OCI-LY7 (cell line): ENCODE results near the gene ECSIT.

Source experiments
- EZH2phosphoT487 ChIP-seq: fragments of 200-600 bp; sonication (generic); IDR thresholded peaks from 2 replicates; pipeline ENCODE4 v1.6.1; 2018; ENCODE audit warnings: low read depth, borderline replicate concordance, mild to moderate bottlenecking, mixed run types, antibody characterized with exemption, low read length, moderate library complexity, mixed read lengths
- TF ChIP-seq, protein P1 (sequence below): fragments of 200-600 bp; sonication (generic); conservative IDR thresholded peaks from 2 replicates; pipeline ENCODE4 v1.5.1; 2014; ENCODE audit warnings: mild to moderate bottlenecking, antibody characterized with exemption, low read length, moderate library complexity, mixed read lengths

DNA sequence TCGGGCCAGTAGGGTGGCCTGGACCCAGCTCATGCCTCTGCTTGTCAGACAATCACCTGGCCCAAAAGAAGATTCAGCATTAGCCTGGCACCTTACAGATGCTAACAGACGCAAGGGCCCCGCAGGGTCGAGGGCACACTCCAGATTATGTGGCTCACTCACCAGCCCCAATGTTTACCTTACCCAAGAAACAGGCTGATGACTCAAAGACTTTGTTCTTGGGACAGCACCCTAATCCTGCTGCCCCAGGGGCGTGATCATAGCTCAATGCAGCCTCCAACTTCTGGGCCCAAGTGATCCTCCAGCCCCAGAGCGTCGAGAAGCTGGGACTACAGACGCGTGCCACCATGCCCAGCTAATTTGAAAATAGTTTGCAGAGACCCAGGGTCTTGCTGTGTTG lies 9.8 kb downstream of the ECSIT start:
- TF ChIP-seq, protein P1, sequence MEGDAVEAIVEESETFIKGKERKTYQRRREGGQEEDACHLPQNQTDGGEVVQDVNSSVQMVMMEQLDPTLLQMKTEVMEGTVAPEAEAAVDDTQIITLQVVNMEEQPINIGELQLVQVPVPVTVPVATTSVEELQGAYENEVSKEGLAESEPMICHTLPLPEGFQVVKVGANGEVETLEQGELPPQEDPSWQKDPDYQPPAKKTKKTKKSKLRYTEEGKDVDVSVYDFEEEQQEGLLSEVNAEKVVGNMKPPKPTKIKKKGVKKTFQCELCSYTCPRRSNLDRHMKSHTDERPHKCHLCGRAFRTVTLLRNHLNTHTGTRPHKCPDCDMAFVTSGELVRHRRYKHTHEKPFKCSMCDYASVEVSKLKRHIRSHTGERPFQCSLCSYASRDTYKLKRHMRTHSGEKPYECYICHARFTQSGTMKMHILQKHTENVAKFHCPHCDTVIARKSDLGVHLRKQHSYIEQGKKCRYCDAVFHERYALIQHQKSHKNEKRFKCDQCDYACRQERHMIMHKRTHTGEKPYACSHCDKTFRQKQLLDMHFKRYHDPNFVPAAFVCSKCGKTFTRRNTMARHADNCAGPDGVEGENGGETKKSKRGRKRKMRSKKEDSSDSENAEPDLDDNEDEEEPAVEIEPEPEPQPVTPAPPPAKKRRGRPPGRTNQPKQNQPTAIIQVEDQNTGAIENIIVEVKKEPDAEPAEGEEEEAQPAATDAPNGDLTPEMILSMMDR, result no peak
- no peak for TF ChIP-seq EZH2phosphoT487
